ENCODE measurements around the gene FMN2.
"Not testable (repeated sequence)": the region's sequence is repeated elsewhere in the genome, so short reads cannot be mapped to it uniquely, and the experiment has no call there.

FMN2 gene

DNA sequence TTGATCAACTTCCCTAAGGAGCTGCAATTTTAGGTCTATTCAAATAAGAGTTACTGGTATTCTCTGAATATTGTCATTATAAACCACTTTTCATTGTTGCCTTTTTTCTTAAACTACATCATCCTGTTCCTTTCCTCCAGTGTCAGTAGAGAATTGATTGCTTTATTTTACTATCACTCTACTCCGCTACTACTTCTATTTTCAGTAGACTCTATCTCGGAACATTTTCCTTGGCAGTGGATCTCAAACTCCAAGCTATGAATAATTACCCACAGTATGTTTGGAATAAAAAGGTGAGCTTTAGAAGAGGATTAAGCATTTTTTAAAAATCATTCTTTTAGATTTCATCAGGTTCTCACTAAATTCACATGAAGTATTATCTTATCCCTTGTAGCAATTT, 295.4 kb downstream of the FMN2 start:
- no peak for DNase-seq

DNA sequence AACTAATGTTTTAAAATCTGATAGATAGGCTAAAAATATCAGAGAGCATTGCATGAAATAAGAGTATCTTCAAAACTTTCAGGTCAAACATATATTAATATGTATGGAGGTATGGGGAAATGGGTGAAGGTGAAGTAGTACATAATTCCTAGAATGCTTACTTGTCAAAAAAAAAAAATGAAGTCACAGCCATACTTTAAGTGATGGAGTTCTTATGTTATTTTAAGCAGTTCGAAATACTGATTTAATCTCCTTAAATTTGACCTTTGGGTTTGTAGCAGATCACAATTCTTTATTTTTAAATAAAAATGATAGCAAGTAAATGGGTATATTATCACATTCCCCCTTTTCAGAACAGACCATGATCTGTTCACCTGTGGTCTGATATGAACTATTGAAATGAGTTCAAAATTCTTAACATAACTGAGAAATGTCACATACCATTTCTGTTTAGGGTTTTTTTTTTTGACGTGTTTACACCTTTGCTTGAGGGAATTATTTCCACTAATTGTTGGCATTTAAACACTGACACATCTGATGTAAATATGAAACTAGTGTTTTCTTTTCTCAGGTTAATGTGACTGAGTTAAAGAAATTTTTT, 300.1 kb downstream of the FMN2 start:
- no peak for DNase-seq

DNA sequence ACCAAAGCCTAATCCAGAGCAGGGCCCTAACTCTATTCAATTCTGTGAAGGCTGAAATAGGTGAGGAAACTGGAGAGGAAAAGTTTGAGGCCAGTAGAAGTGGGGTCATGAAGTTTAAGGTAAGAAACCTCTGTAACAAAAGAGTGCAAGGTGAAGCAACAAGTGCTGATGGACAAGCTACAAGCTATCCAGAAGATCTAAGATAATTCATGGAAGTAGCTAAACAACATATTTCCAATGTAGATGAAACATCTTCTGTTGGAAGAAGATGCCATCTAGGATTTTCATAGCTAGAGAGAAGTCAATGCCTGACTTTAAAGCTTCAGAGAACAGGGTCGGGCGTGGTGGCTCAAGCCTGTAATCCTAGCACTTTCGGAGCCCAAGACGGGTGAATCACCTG, 302.7 kb downstream of the FMN2 start:
- no peak for DNase-seq

DNA sequence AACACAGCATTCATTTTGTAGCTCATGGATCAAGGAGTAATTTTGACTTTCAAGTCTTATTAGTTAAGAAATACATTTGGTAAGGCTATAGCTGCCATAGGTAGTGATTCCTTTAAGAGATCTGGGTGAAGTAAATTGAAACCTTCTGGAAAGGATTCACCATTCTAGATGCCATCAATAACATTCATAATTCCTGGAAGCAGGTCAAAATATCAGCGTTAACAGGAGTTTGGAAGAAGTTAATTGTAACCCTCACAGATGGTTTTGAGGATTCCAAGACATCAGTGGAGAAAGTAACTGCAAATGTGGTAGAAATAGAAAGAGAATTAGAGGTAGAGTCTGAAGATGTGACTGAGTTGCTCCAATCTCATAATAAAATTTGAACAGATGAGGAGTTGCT, 303.7 kb downstream of the FMN2 start:
- DNase-seq, result no peak

DNA sequence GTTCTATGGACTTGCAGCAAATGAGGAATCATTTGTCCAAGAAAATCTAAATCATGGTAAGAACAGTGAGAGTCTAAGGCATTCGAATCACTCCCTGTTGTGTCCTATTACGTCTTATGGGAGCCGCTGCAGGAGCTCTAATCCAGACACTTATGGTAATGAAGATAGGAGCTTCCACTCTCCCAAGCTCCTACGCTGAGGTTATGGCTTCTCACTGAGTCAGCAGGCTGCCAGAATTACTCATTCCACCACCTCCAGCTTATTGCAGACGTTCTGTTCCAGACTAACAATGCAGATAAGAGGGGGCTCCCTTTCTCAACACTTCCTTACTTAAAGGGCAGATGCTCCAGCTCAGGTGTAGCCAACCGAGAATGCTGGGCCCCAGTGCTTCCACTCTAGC, 307.7 kb downstream of the FMN2 start:
- DNase-seq, result no peak

DNA sequence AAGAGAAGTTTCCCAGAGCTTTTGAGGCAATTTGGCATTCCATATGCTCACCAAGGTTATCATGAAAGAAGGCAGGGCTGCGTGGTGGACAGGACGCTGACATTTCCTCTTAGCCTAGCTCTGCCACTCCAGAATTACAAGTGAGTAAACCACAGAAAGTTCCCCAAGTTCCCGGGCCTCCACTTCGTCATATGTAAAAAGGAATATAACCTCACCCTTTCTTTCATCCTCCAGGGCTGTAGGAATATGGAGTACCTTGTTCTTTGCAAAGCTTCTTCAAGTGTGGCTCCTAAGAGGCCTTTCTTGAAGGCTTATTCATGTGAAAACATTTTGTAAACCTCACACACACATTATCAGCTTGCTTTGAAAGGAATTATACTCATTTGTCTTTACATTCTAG, 310.0 kb downstream of the FMN2 start:
- DNase-seq, result no peak

DNA sequence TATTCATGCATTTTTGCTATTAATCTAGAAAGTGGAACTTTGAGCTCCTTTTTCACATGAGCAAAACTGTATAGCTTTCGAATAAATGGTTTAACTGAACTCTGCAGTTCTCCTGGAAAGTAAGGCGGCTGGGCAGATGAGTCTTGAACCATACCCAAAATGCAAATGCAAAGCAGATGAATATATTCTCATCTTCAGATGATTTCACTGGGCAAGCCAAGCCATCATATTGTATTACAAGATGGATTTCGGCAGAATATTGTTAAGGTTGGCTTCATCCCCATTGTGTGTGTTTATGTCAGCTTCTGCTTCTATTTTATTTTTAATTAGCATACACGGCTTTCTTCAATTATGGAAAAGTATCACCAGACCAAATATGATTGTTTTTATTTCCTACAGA, 310.6 kb downstream of the FMN2 start:
- DNase-seq, result no peak

DNA sequence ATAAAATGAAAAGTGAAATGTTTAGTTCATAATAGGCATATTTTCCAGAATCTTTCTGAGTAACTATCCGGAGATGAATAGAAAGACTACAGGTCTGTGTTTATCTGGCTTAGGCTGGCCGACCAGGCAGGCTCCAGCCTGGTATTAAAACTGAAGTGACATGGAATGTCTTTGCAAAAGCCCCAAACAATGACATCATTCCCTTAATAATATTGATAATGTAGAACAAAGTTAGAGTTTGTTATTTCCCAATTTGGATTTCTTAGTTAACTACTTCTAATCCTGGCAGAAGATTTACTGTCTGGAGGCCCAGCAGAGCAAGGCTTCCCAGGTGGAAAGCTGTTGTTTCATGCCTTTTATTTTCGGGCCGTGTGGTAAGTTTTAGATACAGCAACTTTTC, 312.6 kb downstream of the FMN2 start:
- DNase-seq, result no peak

DNA sequence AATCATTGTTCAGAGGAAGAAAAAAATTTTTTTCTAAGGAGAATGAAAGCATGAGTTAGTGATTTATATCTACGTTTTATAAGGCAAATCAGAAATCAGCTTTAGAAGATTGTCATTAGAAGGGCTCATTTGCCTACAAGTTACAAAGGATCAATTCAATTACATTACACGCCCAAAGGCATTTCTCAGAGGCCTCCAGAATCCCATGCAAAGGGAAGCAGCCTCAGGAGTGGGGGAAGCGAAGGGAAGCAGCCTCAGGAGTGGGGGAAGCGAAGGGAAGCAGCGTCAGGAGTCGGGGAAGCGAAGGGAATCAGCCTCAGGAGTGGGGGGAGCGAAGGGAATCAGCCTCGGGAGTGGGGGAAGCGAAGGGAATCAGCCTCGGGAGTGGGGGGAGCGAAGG, 314.1 kb downstream of the FMN2 start:
- no peak for DNase-seq

DNA sequence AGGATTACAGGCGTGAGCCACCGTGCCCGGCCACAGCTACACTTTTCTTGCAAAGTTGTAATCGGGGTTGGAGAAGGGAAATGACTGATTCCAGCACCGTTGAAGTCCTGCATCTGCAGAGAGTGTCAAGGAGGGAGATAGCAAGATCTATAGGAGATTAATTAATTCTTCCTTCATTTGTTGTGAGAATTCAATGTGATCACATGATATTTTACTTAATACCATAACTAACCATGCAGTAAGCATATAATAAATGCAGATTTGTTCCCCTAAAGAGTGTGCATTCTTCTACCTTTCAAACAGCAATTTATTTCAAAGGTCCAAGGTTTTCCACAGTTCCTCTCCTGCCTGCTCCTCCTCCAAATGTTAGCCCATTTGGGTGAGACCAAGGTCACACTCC, 315.7 kb downstream of the FMN2 start:
- no peak for DNase-seq

DNA sequence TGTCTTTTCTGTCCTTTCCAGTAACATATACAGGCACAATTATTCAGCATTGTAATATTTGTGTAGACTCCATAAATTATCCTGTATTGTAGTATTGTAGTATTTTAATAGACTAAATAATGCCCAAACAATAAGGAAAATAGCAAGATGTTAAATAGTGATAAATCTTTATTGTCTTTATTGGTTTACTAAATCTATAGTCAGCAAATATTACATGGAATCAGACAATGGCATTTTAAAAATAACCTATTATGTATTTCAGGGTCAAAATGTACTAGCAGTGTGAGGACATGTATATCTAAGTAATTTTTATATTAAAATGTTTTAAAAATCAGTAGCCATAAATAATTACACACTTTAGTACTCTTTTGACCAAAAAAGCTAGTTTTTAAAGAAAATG, 317.9 kb downstream of the FMN2 start:
- DNase-seq, result no peak

DNA sequence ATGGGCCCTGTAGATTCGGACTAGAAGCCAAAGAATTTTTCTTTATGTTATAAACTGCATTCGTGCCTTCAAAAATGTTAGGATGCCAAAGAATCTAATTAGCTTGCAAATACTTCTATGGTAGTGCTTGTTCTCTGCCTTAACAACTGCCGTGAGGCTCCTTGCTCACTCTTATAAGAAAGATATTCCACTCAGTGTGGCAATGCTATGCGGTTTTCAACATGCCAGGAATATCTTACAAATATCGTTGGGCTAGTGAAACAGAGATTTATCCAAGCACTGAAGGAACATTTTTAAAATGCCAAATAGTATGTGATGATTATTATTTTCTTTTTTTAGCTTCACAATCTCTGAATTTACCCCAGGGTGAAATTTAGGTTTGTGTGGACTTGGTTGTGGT, 322.0 kb downstream of the FMN2 start:
- no peak for DNase-seq

DNA sequence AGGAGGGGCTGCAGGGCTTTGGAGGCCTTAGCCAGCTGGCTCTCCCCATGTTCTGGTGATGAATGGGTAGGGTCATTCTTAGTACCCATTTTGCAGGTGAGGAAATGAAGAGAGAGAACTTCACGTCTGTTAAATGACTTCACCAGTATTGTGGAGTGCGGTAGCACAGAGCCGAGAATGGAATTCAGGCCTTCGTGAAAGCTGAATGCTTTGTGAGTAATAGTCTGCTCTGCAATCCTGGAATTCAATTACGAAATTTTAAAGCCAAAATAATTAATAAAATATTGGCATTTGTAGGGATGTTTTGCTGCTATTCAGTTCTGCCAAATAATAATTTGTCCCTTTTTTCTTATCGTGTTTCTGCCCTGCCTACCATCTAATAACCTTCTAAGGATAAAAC, 322.6 kb downstream of the FMN2 start:
- DNase-seq, result no peak

DNA sequence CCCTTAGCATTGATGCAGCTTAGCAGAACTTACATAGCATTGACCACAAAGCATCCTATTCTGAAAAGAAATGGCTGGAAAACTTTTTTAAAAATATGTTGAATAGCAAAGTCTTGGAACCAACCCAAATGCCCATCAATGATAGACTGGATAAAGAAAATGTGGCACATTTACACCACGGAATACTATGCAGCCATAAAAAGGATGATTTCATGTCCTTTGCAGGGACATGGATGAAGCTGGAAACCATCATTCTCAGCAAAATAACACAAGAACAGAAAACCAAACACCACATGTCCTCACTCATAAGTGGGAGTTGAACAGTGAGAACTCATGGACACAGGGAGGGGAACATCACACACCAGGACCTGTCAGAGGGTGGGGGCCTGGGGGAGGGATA, 323.3 kb downstream of the FMN2 start:
- not testable (repeated sequence) for DNase-seq

DNA sequence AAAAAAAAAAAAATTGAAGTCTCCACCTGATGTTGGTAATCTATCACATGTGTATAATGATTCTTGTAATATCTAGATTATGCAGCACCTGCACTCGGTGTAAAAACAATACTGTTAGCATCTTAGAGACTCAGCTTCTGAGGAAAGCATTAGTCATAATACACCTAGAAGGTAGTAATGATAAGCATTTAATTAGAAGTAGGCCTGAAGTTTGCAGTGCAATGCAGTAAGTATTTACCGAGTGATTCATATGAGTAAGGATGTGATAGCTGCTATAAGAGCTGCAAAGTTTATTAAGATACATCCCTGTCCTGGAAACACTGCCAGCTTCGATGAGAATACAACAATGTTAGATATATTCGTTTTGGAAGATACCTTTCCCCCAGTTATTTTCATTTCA, 323.8 kb downstream of the FMN2 start:
- DNase-seq, result no peak

DNA sequence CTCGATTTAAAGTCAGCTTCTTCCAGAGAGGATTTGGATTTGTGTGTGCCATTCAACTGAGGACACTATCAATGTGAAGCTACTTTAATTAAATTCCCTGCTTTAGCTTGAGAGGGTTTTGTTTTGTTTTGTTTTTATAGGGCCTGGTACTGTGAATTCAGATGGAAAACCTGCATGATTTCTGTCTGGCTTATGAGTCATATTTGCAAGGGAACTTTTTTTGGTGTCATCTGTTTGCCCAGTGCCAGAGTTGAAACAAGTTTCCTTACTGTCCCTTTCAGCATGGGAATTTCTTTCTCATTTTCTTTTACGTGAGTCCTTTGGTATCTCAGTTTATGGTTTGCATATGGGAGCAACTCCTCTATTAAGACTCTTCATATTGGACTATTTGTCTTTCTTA, 325.6 kb downstream of the FMN2 start:
- DNase-seq, result no peak

DNA sequence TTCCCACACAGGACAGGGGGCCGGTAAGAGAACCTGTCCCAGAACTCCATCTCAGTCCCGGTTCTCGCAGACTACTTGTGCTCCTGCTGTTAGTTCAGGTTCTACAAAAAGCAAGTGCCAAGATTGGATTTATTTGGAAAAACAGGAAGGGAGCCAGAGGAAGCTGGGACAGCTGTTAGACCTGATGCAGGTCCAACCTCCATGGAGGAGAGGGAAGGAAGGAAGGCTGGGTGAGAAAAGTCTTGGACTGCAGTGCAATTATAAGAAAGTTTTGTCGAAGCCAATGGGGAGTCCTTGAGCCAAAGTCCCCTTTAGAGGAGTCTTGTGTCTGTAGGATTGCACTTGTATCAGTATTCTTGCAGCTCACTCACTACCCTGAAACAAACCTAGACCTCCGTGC, 329.1 kb downstream of the FMN2 start:
- DNase-seq, result no peak

DNA sequence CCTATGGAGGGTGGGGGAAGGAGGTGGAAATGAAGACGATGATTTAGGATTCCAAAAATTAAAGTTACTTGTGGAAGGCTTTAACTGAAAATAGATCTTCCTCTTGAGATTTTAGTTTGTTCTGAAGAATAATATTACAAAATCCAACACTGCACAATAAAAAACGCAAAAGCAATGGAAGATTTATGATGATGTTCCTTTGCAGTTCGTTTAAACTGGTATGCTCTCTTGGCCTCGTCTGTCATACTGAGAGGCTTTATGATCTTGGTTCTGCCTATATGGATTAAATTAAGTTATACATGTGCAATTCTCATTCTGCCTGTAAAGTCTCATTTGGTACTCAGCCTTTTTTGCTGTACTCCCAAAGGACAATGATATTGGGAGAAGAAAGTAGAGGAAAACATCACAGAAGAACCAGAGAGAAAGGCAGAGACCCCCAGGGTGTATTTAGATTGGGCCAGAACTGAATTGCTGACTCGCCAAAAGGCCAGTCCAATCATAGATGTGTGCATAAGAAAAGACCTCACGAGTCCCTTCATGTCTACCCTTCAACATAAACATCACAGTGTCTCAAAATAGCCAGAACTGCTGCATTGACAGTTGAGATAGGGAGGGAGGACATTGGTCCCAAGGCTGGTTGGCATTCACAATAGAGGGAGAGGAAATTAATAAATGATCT, 331.7 kb downstream of the FMN2 start:
- DNase-seq, result no peak

DNA sequence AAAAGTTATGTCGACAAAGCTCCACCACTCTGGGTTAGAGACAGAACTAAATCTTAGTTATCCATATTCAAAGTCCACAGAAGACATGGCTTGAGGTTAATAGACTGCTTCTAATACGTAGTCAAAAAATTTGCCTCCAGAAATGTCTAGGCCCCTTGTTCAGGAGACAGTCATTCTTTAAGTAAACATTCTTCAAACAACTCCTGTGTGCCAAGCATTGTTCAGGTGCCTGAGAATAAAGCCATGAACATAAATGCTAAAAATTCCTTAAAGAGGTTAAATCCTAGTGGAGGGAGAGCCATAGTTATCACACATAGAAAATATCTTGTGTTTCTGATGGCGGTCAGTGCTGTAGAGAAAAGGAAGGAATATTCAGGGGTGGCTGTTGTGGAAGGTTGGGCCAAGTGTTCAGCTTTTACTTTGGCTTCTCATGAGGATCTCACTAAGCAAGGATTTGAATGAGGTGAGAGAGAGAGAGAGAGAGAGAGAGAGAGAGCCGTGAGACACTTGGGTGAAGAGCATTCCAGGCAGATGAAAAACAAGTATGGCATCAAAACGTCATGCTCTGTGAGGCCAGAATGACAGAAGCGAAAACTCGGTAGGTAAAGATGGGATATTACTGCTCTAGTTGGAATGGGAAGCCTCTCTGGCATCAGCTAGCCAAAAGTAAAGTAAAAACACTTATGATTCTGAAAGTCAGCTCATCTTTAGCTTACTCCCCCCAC, 333.2 kb downstream of the FMN2 start:
- DNase-seq, result no peak

DNA sequence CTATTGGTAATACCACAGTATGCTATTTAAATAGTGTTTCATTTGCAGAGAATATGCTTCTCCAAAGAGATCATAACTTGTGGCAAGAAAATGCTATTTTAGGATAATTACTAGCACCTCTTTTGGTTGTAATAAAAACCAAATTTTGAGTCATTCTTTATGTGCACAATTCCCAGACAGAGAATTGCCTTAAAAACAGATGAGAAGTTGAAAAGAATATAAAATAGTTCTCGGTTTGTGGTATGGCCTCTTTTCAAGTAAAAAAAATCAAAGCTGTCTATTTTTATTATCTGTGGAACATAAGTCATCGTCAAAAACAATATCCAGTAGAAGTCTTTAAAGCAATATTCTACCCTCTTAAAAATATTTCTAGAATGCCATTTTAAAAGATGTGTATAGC, 334.4 kb downstream of the FMN2 start:
- DNase-seq, result no peak

DNA sequence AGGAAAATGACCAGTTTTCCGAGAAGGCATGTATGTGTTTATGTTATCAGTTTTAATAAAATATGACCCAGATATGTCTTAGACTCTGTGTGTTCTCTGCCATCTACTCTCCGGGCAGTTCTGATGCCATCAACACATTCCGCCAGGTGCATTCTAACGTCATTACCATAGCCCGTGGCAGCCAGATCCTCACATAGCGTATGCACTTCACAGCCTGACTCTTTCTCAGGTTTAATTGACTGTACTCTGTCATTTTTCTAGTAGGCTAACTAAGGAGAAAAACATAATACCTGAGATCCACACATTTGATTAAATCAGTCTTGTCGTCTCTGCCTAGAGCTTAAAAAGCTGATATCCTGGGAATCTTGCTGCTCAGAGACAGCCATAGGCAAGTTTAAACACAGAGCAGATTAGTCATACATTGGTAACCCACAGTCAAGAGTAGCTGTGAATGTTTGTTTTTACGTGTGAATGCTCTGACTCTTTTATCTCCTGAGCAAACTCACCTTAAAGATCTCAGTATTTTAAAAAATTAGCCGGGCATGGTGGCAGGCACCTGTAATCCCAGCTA, 344.4 kb downstream of the FMN2 start:
- DNase-seq, result no peak

DNA sequence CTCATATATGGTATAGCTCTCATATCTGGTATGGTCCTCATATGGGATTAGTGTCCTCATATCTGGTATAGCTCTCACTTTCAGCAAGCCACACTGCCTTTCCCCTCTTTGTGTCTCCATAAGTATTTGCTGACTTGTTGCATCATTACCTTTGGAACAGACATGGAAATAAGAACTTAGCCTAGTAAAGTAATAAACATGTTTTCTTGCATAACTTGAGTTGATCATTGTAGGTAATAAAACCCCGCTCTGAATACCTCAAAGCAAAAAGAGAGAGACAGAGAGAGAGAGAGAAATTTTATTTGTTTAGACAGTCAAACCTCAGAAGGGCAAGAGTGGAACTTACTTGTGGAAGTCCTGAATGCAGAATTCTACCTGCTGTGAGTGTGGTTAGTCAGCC, 350.0 kb downstream of the FMN2 start:
- no peak for DNase-seq

DNA sequence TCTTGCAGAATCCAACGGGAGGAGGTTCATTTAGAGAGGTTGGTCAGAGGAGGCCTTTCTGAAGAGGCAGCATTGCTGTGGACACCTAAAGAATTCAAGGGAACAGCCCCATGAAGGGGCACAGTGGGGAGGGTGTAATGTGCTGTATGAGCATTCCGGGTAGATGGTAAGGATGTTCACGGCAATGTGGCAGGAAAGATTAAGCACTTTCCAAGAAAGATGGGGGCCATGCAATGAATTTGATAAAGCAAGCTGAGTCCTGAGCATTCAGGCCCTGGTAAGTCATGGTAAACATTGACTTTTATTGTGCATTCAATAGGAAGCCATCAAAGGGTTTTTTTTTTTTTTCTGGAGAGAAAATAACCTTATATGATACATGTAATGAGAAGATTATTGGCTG, 353.7 kb downstream of the FMN2 start:
- DNase-seq, result no peak

DNA sequence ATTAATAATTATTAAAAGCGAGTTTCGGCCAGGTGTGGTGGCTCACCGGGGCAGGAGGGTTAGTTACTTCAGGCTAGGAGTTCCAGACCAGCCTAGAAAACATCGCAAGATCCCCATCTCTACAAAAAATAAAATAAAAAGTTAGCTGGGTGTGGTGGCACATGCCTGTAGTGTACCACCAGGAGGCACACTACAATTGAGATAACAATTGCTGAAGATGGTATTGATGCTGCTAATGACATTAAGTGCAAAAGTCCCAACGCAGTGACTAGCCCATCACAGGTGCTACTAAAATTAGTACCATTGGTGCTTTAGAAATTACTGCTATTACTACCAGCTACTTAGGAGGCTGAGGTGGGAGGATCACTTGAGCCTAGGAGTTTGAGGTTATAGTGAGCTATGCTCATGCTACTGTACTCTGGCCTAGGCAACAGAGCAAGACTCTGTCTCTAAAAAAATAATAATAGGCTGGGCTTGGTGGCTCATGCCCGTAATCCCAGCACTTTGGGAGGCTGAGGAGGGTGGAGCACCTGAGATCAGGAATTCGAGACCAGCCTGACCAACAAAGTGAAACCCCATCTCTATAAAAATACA, 363.6 kb downstream of the FMN2 start:
- no peak for DNase-seq
